Progenitor cell of endocrine pancreas (in vitro differentiated cells): ENCODE data around the gene VAMP1. TPM values are rescaled to one million over a fixed set of nuclear protein-coding genes. Genes with fewer than 3 reads are reported as not detected.
"Not testable (repeated sequence)": the region's sequence is repeated elsewhere in the genome, so short reads cannot be mapped to it uniquely, and the experiment has no call there.

ENCODE experiments used
- DNase-seq: peaks from one replicate; pipeline ENCODE4 v3.0.0; 2021; ENCODE audit warnings: low spot score; ENCODE audit not compliant: unreplicated experiment
- H3K27ac Mint-ChIP-seq: 2 replicates; pipeline ENCODE4 v1.8.0; 2021; ENCODE audit warnings: mild to moderate bottlenecking, moderate library complexity, mixed read lengths
- H3K27me3 Mint-ChIP-seq: 2 replicates; pipeline ENCODE4 v1.8.0; 2021; ENCODE audit warnings: mixed read lengths
- H3K36me3 Mint-ChIP-seq: 2 replicates; pipeline ENCODE4 v1.8.0; 2022; ENCODE audit warnings: mixed read lengths; ENCODE audit not compliant: insufficient read depth
- H3K4me1 Mint-ChIP-seq: 2 replicates; pipeline ENCODE4 v1.8.0; 2021; ENCODE audit warnings: low read depth, mixed read lengths
- H3K4me3 Mint-ChIP-seq: 2 replicates; pipeline ENCODE4 v1.8.0; 2021; ENCODE audit warnings: low read depth, mild to moderate bottlenecking, moderate library complexity, mixed read lengths
- H3K9me3 Mint-ChIP-seq: 2 replicates; pipeline ENCODE4 v1.8.0; 2021; ENCODE audit warnings: low read depth, mixed read lengths
- total RNA-seq: library from RNA; stranded (reverse); gene quantifications from 2 replicates; pipeline ENCODE4 v1.2.1, GENCODE V29; 2021
- TF ChIP-seq, protein P1 (sequence below): fragments of 200-600 bp; sonication (generic); IDR thresholded peaks from one replicate; pipeline ENCODE4 v1.5.0; 2021; ENCODE audit warnings: antibody characterized with exemption, mild to moderate bottlenecking; ENCODE audit not compliant: unreplicated experiment

VAMP1 gene
- total RNA-seq, 1 donor from 2014 or later, result 3.6 TPM

DNA sequence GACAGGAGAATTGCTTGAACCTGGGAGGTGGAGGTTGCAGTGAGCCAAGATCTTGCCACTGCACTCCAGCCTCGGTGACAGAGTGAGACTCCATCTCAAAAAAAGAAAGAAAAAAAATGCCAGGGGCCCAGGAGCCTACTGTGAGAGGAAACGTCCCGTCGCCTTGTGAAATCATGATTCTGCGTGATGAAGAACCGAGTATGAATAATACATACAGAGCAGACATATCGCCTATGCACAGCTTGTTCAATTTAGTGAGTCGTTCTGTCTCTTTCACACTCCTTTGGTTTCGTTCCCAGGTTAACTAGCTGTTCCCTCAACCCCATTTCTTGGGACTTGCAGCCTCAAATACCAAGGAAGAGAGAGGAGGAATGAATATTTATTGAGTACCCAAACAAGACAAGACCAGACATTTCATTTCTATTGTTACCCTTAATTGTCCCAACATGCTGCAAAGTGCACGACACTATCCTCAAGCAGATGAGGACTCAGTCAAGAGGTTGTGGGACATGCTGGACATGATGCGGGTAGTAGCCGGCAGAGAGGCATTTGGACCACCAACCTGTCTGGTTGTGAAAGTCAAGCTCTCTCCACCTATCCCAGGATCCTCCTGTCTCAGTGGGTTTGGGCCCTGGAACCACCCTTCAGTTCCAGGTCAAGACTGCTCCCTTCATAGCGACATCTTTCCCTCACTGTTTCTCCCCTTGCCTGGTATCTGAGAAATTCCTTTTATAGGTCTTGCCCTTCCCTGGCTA is 34.3 kb downstream of the VAMP1 start:
- TF ChIP-seq, protein P1, sequence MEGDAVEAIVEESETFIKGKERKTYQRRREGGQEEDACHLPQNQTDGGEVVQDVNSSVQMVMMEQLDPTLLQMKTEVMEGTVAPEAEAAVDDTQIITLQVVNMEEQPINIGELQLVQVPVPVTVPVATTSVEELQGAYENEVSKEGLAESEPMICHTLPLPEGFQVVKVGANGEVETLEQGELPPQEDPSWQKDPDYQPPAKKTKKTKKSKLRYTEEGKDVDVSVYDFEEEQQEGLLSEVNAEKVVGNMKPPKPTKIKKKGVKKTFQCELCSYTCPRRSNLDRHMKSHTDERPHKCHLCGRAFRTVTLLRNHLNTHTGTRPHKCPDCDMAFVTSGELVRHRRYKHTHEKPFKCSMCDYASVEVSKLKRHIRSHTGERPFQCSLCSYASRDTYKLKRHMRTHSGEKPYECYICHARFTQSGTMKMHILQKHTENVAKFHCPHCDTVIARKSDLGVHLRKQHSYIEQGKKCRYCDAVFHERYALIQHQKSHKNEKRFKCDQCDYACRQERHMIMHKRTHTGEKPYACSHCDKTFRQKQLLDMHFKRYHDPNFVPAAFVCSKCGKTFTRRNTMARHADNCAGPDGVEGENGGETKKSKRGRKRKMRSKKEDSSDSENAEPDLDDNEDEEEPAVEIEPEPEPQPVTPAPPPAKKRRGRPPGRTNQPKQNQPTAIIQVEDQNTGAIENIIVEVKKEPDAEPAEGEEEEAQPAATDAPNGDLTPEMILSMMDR, result no peak
- Mint-ChIP-seq H3K4me1 (no peaks in the 10 kb centered on the region), H3K27me3 (peaks cover 22% of the 10 kb centered on the region), H3K27ac (no peak overlapping the region), H3K4me3 (no peak overlapping the region), H3K9me3 (no peaks in the 10 kb centered on the region), H3K36me3 (no peaks in the 10 kb centered on the region)
- DNase-seq, result no peak

DNA sequence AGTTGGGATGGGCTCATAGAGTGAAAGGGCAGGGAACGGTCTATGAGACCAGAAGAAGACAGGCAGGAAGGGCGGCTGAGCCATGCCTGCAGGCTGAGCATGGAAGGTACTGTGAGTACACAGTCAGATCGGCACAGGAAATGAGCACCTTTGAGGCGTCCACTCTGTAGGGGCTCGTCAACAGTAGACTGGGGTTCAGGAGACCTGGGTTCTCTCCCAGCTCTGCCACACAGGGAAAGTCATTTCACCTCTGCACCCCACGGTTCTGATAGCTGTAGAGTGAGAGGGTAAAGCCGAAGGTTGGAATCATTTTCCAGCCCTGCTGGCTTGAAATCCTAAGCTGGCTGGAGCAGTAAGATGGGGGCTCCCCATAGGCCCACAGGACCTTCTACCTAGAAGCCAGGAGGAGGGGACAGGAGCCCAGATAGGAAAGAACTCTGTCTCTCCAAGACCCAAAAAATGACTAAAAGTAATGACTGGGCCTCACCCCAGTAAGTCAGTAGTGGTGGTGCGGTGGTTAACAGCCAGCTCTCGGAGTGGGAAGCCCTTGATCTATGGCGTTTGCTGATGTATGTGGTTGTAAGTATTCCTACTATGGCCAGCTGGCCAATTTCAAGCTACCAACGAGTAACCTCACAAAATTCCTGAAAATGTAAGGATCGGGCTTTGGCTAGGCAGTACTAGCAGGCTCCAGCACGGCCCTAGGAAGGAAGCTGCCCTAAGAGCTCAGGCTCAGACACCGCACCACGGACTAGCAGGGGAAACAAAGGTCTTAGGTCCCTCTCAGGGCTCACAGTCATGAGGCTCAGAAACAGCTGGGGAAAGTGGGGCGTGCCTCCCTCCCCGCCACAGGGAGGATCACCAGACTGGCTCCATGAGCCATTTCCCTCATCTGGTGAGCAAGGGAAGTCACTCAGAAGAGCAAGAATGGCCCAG is 36.0 kb downstream of the VAMP1 start:
- no peak overlapping the region for H3K27ac Mint-ChIP-seq
- H3K4me3 Mint-ChIP-seq, result no peak overlapping the region
- H3K9me3 Mint-ChIP-seq, result no peaks in the 10 kb centered on the region
- H3K27me3 Mint-ChIP-seq, result peaks cover 33% of the 10 kb centered on the region
- no peak for DNase-seq
- TF ChIP-seq, protein P1, result no peak
- peaks cover 2% of the 10 kb centered on the region for H3K4me1 Mint-ChIP-seq
- no peaks in the 10 kb centered on the region for H3K36me3 Mint-ChIP-seq

DNA sequence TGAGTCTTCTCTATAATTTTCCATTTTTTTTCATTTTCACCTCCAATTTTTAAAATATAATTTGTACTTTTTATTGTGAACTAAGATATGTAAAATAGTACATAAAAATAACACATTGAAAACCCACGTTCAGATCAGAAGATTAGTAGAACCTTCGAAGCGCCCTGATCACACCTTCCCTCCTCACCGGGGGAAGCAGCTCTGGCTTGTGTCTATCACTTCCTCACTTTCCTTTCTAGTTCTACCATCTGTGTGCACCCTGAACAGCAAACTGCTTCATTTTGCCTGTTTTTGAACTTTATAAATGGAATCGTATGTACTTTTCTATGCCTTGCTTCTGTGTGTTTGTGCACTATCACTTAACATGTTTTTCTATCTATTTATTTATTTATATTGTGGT is 37.5 kb downstream of the VAMP1 start:
- DNase-seq, result no peak
- no peaks in the 10 kb centered on the region for H3K36me3 Mint-ChIP-seq
- peaks cover 2% of the 10 kb centered on the region for H3K4me1 Mint-ChIP-seq
- no peak overlapping the region for H3K4me3 Mint-ChIP-seq
- no peak overlapping the region for H3K27ac Mint-ChIP-seq
- TF ChIP-seq, protein P1, result no peak
- H3K27me3 Mint-ChIP-seq, result peaks cover 33% of the 10 kb centered on the region
- H3K9me3 Mint-ChIP-seq, result no peaks in the 10 kb centered on the region

DNA sequence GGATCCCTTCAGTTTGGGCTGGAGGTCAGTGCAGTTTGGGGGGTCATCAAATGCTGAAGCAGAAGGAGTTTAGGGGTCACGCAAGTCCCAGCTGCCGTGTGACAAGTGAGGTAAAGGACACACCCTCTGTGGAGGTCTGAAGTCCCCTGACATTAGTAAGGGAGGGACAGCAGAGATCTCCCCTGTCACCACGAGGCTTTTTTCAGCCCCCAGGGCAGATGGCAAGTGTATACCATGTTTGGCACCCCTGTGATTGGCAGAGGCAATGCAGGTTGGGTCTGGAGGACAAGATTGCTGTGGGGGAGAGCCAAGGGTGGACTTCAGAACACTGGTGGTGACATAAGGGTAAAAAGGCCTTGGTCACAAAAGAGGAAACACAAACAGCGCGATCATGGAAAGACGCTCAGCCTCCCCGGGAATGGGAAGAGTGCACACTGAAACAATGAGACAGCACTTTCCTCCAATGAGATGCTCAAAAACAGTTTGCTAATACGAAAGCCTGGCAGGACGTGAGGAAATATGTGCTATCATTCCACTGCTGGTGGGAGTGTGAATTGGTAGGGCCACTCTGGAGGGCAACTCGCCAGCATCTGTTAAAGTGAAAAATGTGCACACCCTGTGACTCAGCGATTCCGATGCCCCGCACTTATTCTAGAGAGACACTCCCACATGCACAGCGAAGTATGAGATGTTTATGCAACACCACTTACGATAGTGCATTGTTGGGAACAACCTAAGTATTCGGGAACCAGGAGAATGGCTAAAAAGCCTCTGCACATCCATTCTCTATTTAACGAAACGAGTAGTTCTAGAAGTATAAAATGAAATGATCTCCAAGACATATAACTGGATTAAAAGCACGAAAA is 40.1 kb downstream of the VAMP1 start:
- no peak for DNase-seq
- H3K27me3 Mint-ChIP-seq, result peaks cover 36% of the 10 kb centered on the region
- TF ChIP-seq, protein P1, result no peak
- H3K36me3 Mint-ChIP-seq, result no peaks in the 10 kb centered on the region
- no peak overlapping the region for H3K27ac Mint-ChIP-seq
- H3K9me3 Mint-ChIP-seq, result no peaks in the 10 kb centered on the region
- H3K4me1 Mint-ChIP-seq, result peaks cover 2% of the 10 kb centered on the region
- no peak overlapping the region for H3K4me3 Mint-ChIP-seq

DNA sequence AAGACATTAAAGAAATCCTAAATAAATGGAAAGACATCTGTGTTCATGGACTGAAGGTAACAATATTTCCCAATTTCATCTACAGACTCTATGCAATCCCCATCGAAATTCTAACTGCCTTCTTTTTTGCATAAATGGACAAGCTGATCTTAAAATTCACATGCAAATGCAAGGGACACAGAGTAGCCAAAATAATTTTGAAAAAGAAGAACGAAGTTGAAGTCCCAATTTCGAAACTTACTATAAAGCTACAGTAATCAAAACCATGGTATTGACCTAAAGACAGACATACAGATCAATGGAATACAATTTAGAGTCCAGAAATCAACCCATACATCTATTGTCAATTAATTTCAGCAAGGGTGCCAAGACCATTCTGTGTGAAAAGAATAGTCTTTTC is 42.2 kb downstream of the VAMP1 start:
- Mint-ChIP-seq H3K27ac (no peak overlapping the region), H3K4me1 (peaks cover 2% of the 10 kb centered on the region)
- TF ChIP-seq, protein P1, result no peak

DNA sequence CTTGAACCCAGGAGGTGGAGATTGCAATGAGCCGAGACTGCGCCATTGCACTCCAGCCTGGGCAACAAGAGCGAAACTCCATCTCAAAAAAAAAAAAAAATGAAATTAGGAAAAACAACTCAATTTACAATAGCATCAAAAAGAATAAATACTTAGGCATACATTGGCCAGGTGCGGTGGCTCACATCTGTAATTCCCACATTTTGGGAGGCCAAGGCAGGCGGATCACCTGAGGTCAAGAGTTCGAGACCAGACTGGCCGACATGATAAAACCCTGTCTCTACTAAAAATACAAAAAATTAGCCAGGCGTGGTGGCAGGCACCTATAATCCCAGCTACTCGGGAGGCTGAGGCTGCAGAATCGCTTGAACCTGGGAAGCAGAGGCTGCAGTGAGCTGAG is 42.7 kb downstream of the VAMP1 start:
- not testable (repeated sequence) for H3K36me3 Mint-ChIP-seq, H3K4me3 Mint-ChIP-seq, DNase-seq, H3K4me1 Mint-ChIP-seq, H3K27ac Mint-ChIP-seq, H3K9me3 Mint-ChIP-seq
- peaks cover 29% of the 10 kb centered on the region for H3K27me3 Mint-ChIP-seq

More for the DNA sequence above, 42.2 kb downstream of the VAMP1 start:
- DNase-seq, result no peak
- H3K27me3 Mint-ChIP-seq, result peaks cover 30% of the 10 kb centered on the region
- no peaks in the 10 kb centered on the region for H3K9me3 Mint-ChIP-seq
- H3K36me3 Mint-ChIP-seq, result no peaks in the 10 kb centered on the region
- H3K4me3 Mint-ChIP-seq, result no peak overlapping the region
